SK-N-SH (cell line): Measurements from ENCODE around the gene CRB2. TPM values are rescaled to one million over a fixed set of nuclear protein-coding genes. Genes with fewer than 3 reads are reported as not detected.

Source experiments
- CTCF ChIA-PET: fragments of 300-600, 350-600 bp; formaldehyde crosslinking; extraction: SDS; loops from one replicate; lab custom pipeline; 2021; lab: Yijun Ruan, JAX
- POLR2A ChIA-PET: fragments of 350-600 bp; sonication (Branson Sonifier 250); formaldehyde crosslinking; extraction: SDS; loops from one replicate; lab custom pipeline; 2020; ENCODE audit warnings: antibody characterized with exemption, inconsistent platforms; lab: Yijun Ruan, JAX
- DNase-seq: peaks from one replicate; pipeline ENCODE4 v3.0.0; 2012
- H2AFZ ChIP-seq: fragments of 200-600 bp; sonication (generic); 2 replicates; pipeline ENCODE4 v1.8.1; 2016; ENCODE audit warnings: antibody characterized with exemption, mild to moderate bottlenecking, low read depth
- H3F3A ChIP-seq: fragments of 200-600 bp; sonication (generic); replicated peaks from 2 replicates; pipeline ENCODE3; 2016; ENCODE audit warnings: antibody characterized with exemption, mild to moderate bottlenecking; ENCODE audit not compliant: insufficient read depth
- H3K27ac ChIP-seq, 2 experiments: fragments of 200-500 bp in 1 of 2; fragments of 200-600 bp in 1 of 2; sonication (Bioruptor generic) in 1 of 2; sonication (generic), shearing (Covaris generic) in 1 of 2; 2 replicates each; pipeline versions ENCODE4 v1.5.1 to v1.6.1; 2014 to 2016; ENCODE audit warnings: low read depth in 2 of 2, inconsistent platforms in 1 of 2, low read length in 1 of 2, mild to moderate bottlenecking in 1 of 2, mixed read lengths in 1 of 2
- H3K27me3 ChIP-seq: fragments of 200-600 bp; sonication (generic), shearing (Covaris generic); 2 replicates; pipeline ENCODE4 v1.6.1; 2016; ENCODE audit warnings: mixed run types; ENCODE audit not compliant: insufficient read depth
- H3K36me3 ChIP-seq, 2 experiments: fragments of 200-500 bp in 1 of 2; fragments of 200-600 bp in 1 of 2; sonication (Bioruptor generic) in 1 of 2; sonication (generic) in 1 of 2; replicated peaks in 1 of 2; 2 replicates each; pipeline versions ENCODE3 to v1.5.1; 2014 to 2016; ENCODE audit warnings: low read length in 1 of 2, mild to moderate bottlenecking in 1 of 2; ENCODE audit not compliant: insufficient read depth in 2 of 2, control insufficient read depth in 1 of 2
- H3K4me1 ChIP-seq, 2 experiments: fragments of 200-500 bp in 1 of 2; fragments of 200-600 bp in 1 of 2; sonication (Bioruptor generic) in 1 of 2; sonication (generic), shearing (Covaris generic) in 1 of 2; 2 replicates each; pipeline versions ENCODE4 v1.5.1 to v1.6.1; 2014 to 2016; ENCODE audit warnings: low read depth in 1 of 2, low read length in 1 of 2, mixed run types in 1 of 2; ENCODE audit not compliant: insufficient read depth in 2 of 2, control insufficient read depth in 1 of 2
- H3K4me2 ChIP-seq: fragments of 200-600 bp; sonication (generic), shearing (Covaris generic); 2 replicates; pipeline ENCODE4 v1.6.1; 2017; ENCODE audit warnings: mixed run types
- H3K4me3 ChIP-seq, 2 experiments: fragments of 200-500 bp in 1 of 2; fragments of 200-600 bp in 1 of 2; sonication (Bioruptor generic) in 1 of 2; sonication (generic), shearing (Covaris generic) in 1 of 2; 2 replicates each; pipeline versions ENCODE4 v1.5.1 to v1.8.1; 2014 to 2016; ENCODE audit warnings: low read depth in 2 of 2, inconsistent platforms in 1 of 2, low read length in 1 of 2, mild to moderate bottlenecking in 1 of 2, mixed read lengths in 1 of 2, moderate library complexity in 1 of 2
- H3K79me2 ChIP-seq: fragments of 200-600 bp; sonication (generic); 2 replicates; pipeline ENCODE4 v1.8.1; 2017; ENCODE audit warnings: mild to moderate bottlenecking; ENCODE audit not compliant: insufficient read depth
- H3K9ac ChIP-seq: fragments of 200-600 bp; sonication (generic); 2 replicates; pipeline ENCODE4 v1.6.1; 2017; ENCODE audit warnings: mixed run types
- H3K9me2 ChIP-seq: fragments of 200-600 bp; sonication (generic); 2 replicates; pipeline ENCODE4 v1.6.1; 2017; ENCODE audit warnings: mixed run types
- H3K9me3 ChIP-seq: fragments of 200-600 bp; sonication (generic); 2 replicates; pipeline ENCODE4 v1.6.1; 2017; ENCODE audit warnings: mixed run types, mild to moderate bottlenecking, moderate library complexity
- H4K20me1 ChIP-seq: fragments of 200-600 bp; sonication (generic); 2 replicates; pipeline ENCODE4 v1.6.1; 2017; ENCODE audit warnings: mild to moderate bottlenecking, mixed run types; ENCODE audit not compliant: insufficient read depth
- ELF1 ChIP-seq: IDR thresholded peaks from 2 replicates; pipeline ENCODE4 v1.4.0; 2012
- EP300 ChIP-seq, 2 experiments: IDR thresholded peaks; 2 replicates each; pipeline versions ENCODE4 v1.4.0 to v1.6.1; 2012; ENCODE audit warnings: borderline replicate concordance in 1 of 2, low read depth in 1 of 2, low read length in 1 of 2
- EZH2phosphoT487 ChIP-seq: fragments of 200-600 bp; sonication (generic); IDR thresholded peaks from 2 replicates; pipeline ENCODE4 v1.6.1; 2017; ENCODE audit warnings: low read depth, mixed run types, mild to moderate bottlenecking, antibody characterized with exemption, moderate library complexity, borderline replicate concordance
- FOSL2 ChIP-seq: IDR thresholded peaks from 2 replicates; pipeline ENCODE4 v1.4.0; 2012; ENCODE audit warnings: low read depth, mild to moderate bottlenecking, moderate library complexity, borderline replicate concordance
- GABPA ChIP-seq: IDR thresholded peaks from 2 replicates; pipeline ENCODE4 v1.4.0; 2012; ENCODE audit warnings: low read depth, mild to moderate bottlenecking
- GATA2 ChIP-seq: sonication (generic); formaldehyde crosslinking; IDR thresholded peaks from 2 replicates; pipeline ENCODE4 v1.5.0; 2020; ENCODE audit warnings: mild to moderate bottlenecking, missing genetic modification reagents
- NFIC ChIP-seq: IDR thresholded peaks from 2 replicates; pipeline ENCODE4 v1.4.0; 2012; ENCODE audit warnings: borderline replicate concordance
- POLR2AphosphoS5 ChIP-seq: IDR thresholded peaks from 2 replicates; pipeline ENCODE4 v1.6.1; 2012; ENCODE audit warnings: low read depth, low read length
- RAD21 ChIP-seq: IDR thresholded peaks from 2 replicates; pipeline ENCODE4 v1.6.1; 2012; ENCODE audit warnings: mild to moderate bottlenecking, low read length
- RFX5 ChIP-seq: IDR thresholded peaks from 2 replicates; pipeline ENCODE4 v1.6.1; 2012; ENCODE audit warnings: mild to moderate bottlenecking, improper control_type of control experiment, low read length
- RXRA ChIP-seq: IDR thresholded peaks from 2 replicates; pipeline ENCODE4 v1.4.0; 2012; ENCODE audit warnings: low read depth, mild to moderate bottlenecking, borderline replicate concordance
- SIN3A ChIP-seq: IDR thresholded peaks from 2 replicates; pipeline ENCODE4 v1.6.1; 2012; ENCODE audit warnings: low read depth, mild to moderate bottlenecking, low read length, moderate library complexity, borderline replicate concordance
- TCF12 ChIP-seq: IDR thresholded peaks from 2 replicates; pipeline ENCODE4 v1.4.0; 2012
- WGBS: methylation state at CpG from one replicate; pipeline ENCODE4 v1.1.6; 2017; ENCODE audit warnings: low lambda C conversion rate; 5-methylcytosine and 5-hydroxymethylcytosine counted together
- polyA plus RNA-seq, 3 experiments: library from polyadenylated mRNA; depleted of rRNA; stranded (reverse); fragments of >200 nt; gene quantifications; 2 replicates each; pipeline ENCODE4 v1.2.3, GENCODE V29; 2012
- TF ChIP-seq, protein P1 (sequence below): fragments of 200-600 bp; sonication (generic); IDR thresholded peaks from 2 replicates; pipeline ENCODE4 v1.6.1; 2017; ENCODE audit warnings: antibody characterized with exemption, mild to moderate bottlenecking, moderate library complexity
- TF ChIP-seq, protein P2 (sequence below): IDR thresholded peaks from 2 replicates; pipeline ENCODE4 v1.4.0; 2012; ENCODE audit warnings: low read depth, borderline replicate concordance
- TF ChIP-seq, protein P3 (sequence below): fragments of 150-350 bp; IDR thresholded peaks from 2 replicates; pipeline ENCODE4 v1.6.1; 2016; ENCODE audit warnings: mild to moderate bottlenecking, low read depth, low read length
- TF ChIP-seq, protein P4 (sequence below): IDR thresholded peaks from 2 replicates; pipeline ENCODE4; 2012
- TF ChIP-seq, protein P5 (sequence below): fragments of 150-350 bp; IDR thresholded peaks from 2 replicates; pipeline ENCODE4 v1.6.1; 2017; ENCODE audit warnings: antibody characterized with exemption, low read length, low read depth, borderline replicate concordance

Gene CRB2
- polyA plus RNA-seq, 1 of the 3 experiments (the other 2 are of a cell fraction) = not detected

DNA sequence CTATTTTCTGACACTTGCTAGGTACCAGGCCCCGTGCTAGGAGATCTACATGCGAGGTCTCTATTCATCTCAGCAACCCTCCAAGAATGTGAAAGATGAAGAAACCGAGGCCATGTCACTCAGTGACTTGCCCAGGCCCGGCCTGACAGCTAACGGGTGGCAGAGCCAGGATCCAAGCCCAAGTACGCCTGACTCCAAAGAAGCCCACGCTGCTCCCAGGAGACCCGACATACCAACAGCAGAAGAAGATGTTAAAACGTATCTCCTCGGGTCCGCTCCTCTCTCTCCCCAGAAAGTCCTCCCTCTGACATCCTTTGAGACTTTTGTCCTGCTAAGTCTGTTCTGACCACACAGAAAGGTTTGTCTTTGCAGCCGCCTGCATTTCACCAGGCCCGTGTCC, 65.2 kb downstream of the CRB2 start (continued):
- TF ChIP-seq, protein P1, sequence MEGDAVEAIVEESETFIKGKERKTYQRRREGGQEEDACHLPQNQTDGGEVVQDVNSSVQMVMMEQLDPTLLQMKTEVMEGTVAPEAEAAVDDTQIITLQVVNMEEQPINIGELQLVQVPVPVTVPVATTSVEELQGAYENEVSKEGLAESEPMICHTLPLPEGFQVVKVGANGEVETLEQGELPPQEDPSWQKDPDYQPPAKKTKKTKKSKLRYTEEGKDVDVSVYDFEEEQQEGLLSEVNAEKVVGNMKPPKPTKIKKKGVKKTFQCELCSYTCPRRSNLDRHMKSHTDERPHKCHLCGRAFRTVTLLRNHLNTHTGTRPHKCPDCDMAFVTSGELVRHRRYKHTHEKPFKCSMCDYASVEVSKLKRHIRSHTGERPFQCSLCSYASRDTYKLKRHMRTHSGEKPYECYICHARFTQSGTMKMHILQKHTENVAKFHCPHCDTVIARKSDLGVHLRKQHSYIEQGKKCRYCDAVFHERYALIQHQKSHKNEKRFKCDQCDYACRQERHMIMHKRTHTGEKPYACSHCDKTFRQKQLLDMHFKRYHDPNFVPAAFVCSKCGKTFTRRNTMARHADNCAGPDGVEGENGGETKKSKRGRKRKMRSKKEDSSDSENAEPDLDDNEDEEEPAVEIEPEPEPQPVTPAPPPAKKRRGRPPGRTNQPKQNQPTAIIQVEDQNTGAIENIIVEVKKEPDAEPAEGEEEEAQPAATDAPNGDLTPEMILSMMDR = no peak
- TF ChIP-seq RXRA (no peak), EZH2phosphoT487 (no peak), POLR2AphosphoS5 (no peak), ELF1 (no peak)
- TF ChIP-seq, all 33 proteins: peak for 0

DNA sequence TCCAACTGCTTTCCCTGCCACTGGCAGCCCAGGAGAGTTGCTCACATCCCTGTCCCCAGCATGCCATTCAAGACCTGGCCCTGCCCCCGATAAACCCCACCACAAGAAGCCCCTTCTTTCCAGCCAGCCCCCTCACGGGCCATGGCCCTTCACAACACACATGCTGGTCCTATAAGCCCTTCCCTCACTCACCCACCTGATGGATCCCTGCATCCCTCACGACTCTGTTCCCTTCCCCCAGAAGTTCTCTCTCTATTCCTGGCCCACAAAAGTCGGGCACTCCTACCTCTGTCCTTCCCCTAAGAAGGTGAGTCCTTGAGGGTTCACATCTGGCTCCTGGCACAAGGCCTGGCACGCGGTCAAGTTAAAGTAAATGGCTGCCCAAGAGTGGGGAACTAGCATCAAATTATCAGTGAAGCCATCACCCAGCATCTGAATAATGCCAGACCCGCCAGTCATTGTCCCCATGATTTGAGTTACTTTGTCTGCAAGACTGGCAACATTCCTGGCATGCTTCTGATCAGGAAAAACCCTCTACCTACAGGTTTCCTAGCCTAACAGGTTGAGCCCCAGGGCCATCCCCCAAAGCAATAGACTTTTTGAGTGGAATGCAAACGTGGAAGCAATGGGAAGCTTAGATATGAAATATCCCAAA, 65.9 kb downstream of the CRB2 start:
- POLR2A ChIA-PET = no interaction called here
- Histone ChIP-seq H4K20me1 (no peaks in the 10 kb centered on the region), H3K27me3 (no peaks in the 10 kb centered on the region), H3K27ac (no peak overlapping the region), H3F3A (no peaks in the 10 kb centered on the region)
- 75% methylated on average over 8 of the region's 8 CpGs for whole genome bisulfite sequencing
- TF ChIP-seq, protein P2, sequence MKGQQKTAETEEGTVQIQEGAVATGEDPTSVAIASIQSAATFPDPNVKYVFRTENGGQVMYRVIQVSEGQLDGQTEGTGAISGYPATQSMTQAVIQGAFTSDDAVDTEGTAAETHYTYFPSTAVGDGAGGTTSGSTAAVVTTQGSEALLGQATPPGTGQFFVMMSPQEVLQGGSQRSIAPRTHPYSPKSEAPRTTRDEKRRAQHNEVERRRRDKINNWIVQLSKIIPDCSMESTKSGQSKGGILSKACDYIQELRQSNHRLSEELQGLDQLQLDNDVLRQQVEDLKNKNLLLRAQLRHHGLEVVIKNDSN = no peak
- TF ChIP-seq RAD21 = no peak
- no peak for TF ChIP-seq EP300 (IDR thresholded peaks at IDR 0.05; ENCODE audit: borderline replicate concordance in 1 of 2, low read depth in 1 of 2, low read length in 1 of 2)
- no peak for TF ChIP-seq NFIC
- TF ChIP-seq, protein P3, sequence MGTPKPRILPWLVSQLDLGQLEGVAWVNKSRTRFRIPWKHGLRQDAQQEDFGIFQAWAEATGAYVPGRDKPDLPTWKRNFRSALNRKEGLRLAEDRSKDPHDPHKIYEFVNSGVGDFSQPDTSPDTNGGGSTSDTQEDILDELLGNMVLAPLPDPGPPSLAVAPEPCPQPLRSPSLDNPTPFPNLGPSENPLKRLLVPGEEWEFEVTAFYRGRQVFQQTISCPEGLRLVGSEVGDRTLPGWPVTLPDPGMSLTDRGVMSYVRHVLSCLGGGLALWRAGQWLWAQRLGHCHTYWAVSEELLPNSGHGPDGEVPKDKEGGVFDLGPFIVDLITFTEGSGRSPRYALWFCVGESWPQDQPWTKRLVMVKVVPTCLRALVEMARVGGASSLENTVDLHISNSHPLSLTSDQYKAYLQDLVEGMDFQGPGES = no peak
- TF ChIP-seq TCF12 = no peak
- TF ChIP-seq FOSL2 = no peak
- no peak for TF ChIP-seq RXRA
- TF ChIP-seq RFX5 = no peak
- TF ChIP-seq, protein P4, sequence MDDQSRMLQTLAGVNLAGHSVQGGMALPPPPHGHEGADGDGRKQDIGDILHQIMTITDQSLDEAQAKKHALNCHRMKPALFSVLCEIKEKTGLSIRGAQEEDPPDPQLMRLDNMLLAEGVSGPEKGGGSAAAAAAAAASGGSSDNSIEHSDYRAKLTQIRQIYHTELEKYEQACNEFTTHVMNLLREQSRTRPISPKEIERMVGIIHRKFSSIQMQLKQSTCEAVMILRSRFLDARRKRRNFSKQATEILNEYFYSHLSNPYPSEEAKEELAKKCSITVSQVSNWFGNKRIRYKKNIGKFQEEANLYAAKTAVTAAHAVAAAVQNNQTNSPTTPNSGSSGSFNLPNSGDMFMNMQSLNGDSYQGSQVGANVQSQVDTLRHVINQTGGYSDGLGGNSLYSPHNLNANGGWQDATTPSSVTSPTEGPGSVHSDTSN = no peak
- no peak for TF ChIP-seq SIN3A
- no peak for TF ChIP-seq GATA2 (CRISPR knock-in tag)
- TF ChIP-seq, protein P1 = no peak
- TF ChIP-seq POLR2AphosphoS5 = no peak
- TF ChIP-seq GABPA = no peak
- TF ChIP-seq, protein P5, sequence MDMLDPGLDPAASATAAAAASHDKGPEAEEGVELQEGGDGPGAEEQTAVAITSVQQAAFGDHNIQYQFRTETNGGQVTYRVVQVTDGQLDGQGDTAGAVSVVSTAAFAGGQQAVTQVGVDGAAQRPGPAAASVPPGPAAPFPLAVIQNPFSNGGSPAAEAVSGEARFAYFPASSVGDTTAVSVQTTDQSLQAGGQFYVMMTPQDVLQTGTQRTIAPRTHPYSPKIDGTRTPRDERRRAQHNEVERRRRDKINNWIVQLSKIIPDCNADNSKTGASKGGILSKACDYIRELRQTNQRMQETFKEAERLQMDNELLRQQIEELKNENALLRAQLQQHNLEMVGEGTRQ = no peak
- TF ChIP-seq, all 33 proteins: peak for 0
- H3K79me2 ChIP-seq = no peaks in the 10 kb centered on the region
- peaks cover 0 to 12% of the 10 kb centered on the region in 2 experiments for H3K36me3 ChIP-seq
- CTCF ChIA-PET = interaction anchor here (1.3 kb wide), 1 partner anchor 17 kb away, joined by 5 read pairs; no protein-coding TSS in a partner anchor
- no peak overlapping the region for H3K4me3 ChIP-seq
- no peaks in the 10 kb centered on the region for H3K4me1 ChIP-seq
- H3K9me3 ChIP-seq = no peaks in the 10 kb centered on the region
- no peak overlapping the region for H2AFZ ChIP-seq
- no peak for DNase-seq
- no peak overlapping the region for H3K9ac ChIP-seq
- no peaks in the 10 kb centered on the region for H3K9me2 ChIP-seq
- no peak overlapping the region for H3K4me2 ChIP-seq
